ENCODE measurements around the gene TMEM150B. TPM values are rescaled to one million over a fixed set of nuclear protein-coding genes. Genes with fewer than 3 reads are reported as not detected.

The TMEM150B gene
- total and polyA plus RNA-seq, 2 of the 13 experiments (the other 11 are each of a cell fraction or from before 2014, with no cell fraction given), result 1.3 to 1.8 TPM

GRCh38 chr19:55360902-55361301, 35.8 kb upstream of the TMEM150B start:
- no TSS peak for BruUV-seq (replicated peaks)
- WGBS (ENCODE audit: low lambda C conversion rate), result 76% methylated on average over 13 of the region's 16 CpGs
- in situ Hi-C loops (cut with HindIII; ENCODE audit: extremely low pct_ligation_motif_present, low pct_unique_long_range_greater_than_20kb), result no loop called here
- H3K4me1 ChIP-seq (ENCODE audit: insufficient read depth, low read length), result peaks cover 14% of the 10 kb centered on the region
- H3K9me3 ChIP-seq (ENCODE audit: low read length), result no peaks in the 10 kb centered on the region
- DNase-seq (ENCODE audit: low spot score) (no peak), ATAC-seq (no peak), FAIRE-seq (no peak)
- no peak overlapping the region for H3K9ac ChIP-seq (ENCODE audit: insufficient read depth, low read depth, low read length)
- no peaks in the 10 kb centered on the region for H3K79me2 ChIP-seq (ENCODE audit: insufficient read depth, low read length)
- H3K4me2 ChIP-seq (ENCODE audit: low read depth, low read length), result no peak overlapping the region
- H3K27me3 ChIP-seq (ENCODE audit: control insufficient read depth in 1 of 2, insufficient read depth in 2 of 2, low read length in 2 of 2), result peaks cover 5 to 36% of the 10 kb centered on the region in 2 experiments
- intact Hi-C loops (cut with micrococcal nuclease; ENCODE audit: unreplicated experiment), result no loop called here
- no peak overlapping the region for H2AFZ ChIP-seq (ENCODE audit: low read length)
- no peaks in the 10 kb centered on the region for H4K20me1 ChIP-seq (ENCODE audit: insufficient read depth, low read length)
- CTCF ChIA-PET (ENCODE audit: low intra/inter-chr PET ratio, low total read pairs), result no interaction called here
- POLR2A ChIA-PET, result no interaction called here
- no peak overlapping the region for H3K4me3 ChIP-seq (replicated peaks in 1 of 3; ENCODE audit: insufficient read depth in 1 of 3, low read depth in 2 of 3, low read length in 3 of 3)
- H3K27ac ChIP-seq (ENCODE audit: extremely low read length, insufficient read depth, low read length), result no peak overlapping the region
- H3K36me3 ChIP-seq (replicated peaks in 1 of 2; ENCODE audit: control insufficient read depth in 1 of 2, insufficient read depth in 2 of 2, low read length in 2 of 2), result no peaks in the 10 kb centered on the region
- no peak for TF ChIP-seq ZFYVE20 (CRISPR knock-in tag; IDR thresholded peaks at IDR 0.05; ENCODE audit: borderline replicate concordance, low read depth)
- no peak for TF ChIP-seq STAT5B (CRISPR knock-in tag; IDR thresholded peaks at IDR 0.05)
- TF ChIP-seq, protein P1, sequence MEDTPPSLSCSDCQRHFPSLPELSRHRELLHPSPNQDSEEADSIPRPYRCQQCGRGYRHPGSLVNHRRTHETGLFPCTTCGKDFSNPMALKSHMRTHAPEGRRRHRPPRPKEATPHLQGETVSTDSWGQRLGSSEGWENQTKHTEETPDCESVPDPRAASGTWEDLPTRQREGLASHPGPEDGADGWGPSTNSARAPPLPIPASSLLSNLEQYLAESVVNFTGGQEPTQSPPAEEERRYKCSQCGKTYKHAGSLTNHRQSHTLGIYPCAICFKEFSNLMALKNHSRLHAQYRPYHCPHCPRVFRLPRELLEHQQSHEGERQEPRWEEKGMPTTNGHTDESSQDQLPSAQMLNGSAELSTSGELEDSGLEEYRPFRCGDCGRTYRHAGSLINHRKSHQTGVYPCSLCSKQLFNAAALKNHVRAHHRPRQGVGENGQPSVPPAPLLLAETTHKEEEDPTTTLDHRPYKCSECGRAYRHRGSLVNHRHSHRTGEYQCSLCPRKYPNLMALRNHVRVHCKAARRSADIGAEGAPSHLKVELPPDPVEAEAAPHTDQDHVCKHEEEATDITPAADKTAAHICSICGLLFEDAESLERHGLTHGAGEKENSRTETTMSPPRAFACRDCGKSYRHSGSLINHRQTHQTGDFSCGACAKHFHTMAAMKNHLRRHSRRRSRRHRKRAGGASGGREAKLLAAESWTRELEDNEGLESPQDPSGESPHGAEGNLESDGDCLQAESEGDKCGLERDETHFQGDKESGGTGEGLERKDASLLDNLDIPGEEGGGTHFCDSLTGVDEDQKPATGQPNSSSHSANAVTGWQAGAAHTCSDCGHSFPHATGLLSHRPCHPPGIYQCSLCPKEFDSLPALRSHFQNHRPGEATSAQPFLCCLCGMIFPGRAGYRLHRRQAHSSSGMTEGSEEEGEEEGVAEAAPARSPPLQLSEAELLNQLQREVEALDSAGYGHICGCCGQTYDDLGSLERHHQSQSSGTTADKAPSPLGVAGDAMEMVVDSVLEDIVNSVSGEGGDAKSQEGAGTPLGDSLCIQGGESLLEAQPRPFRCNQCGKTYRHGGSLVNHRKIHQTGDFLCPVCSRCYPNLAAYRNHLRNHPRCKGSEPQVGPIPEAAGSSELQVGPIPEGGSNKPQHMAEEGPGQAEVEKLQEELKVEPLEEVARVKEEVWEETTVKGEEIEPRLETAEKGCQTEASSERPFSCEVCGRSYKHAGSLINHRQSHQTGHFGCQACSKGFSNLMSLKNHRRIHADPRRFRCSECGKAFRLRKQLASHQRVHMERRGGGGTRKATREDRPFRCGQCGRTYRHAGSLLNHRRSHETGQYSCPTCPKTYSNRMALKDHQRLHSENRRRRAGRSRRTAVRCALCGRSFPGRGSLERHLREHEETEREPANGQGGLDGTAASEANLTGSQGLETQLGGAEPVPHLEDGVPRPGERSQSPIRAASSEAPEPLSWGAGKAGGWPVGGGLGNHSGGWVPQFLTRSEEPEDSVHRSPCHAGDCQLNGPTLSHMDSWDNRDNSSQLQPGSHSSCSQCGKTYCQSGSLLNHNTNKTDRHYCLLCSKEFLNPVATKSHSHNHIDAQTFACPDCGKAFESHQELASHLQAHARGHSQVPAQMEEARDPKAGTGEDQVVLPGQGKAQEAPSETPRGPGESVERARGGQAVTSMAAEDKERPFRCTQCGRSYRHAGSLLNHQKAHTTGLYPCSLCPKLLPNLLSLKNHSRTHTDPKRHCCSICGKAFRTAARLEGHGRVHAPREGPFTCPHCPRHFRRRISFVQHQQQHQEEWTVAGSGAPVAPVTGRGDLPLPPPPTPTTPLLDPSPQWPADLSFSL (CRISPR knock-in tag; IDR thresholded peaks at IDR 0.05), result no peak
- TF ChIP-seq ZNF839 (CRISPR knock-in tag; IDR thresholded peaks at IDR 0.05; ENCODE audit: borderline replicate concordance), result no peak
- no peak for TF ChIP-seq ZSCAN12 (CRISPR knock-in tag; IDR thresholded peaks at IDR 0.05)
- TF ChIP-seq, protein P2, sequence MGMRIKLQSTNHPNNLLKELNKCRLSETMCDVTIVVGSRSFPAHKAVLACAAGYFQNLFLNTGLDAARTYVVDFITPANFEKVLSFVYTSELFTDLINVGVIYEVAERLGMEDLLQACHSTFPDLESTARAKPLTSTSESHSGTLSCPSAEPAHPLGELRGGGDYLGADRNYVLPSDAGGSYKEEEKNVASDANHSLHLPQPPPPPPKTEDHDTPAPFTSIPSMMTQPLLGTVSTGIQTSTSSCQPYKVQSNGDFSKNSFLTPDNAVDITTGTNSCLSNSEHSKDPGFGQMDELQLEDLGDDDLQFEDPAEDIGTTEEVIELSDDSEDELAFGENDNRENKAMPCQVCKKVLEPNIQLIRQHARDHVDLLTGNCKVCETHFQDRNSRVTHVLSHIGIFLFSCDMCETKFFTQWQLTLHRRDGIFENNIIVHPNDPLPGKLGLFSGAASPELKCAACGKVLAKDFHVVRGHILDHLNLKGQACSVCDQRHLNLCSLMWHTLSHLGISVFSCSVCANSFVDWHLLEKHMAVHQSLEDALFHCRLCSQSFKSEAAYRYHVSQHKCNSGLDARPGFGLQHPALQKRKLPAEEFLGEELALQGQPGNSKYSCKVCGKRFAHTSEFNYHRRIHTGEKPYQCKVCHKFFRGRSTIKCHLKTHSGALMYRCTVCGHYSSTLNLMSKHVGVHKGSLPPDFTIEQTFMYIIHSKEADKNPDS (CRISPR knock-in tag; IDR thresholded peaks at IDR 0.05), result no peak
- TF ChIP-seq DMAP1 (CRISPR knock-in tag; IDR thresholded peaks at IDR 0.05), result no peak
- TF ChIP-seq, protein P3, sequence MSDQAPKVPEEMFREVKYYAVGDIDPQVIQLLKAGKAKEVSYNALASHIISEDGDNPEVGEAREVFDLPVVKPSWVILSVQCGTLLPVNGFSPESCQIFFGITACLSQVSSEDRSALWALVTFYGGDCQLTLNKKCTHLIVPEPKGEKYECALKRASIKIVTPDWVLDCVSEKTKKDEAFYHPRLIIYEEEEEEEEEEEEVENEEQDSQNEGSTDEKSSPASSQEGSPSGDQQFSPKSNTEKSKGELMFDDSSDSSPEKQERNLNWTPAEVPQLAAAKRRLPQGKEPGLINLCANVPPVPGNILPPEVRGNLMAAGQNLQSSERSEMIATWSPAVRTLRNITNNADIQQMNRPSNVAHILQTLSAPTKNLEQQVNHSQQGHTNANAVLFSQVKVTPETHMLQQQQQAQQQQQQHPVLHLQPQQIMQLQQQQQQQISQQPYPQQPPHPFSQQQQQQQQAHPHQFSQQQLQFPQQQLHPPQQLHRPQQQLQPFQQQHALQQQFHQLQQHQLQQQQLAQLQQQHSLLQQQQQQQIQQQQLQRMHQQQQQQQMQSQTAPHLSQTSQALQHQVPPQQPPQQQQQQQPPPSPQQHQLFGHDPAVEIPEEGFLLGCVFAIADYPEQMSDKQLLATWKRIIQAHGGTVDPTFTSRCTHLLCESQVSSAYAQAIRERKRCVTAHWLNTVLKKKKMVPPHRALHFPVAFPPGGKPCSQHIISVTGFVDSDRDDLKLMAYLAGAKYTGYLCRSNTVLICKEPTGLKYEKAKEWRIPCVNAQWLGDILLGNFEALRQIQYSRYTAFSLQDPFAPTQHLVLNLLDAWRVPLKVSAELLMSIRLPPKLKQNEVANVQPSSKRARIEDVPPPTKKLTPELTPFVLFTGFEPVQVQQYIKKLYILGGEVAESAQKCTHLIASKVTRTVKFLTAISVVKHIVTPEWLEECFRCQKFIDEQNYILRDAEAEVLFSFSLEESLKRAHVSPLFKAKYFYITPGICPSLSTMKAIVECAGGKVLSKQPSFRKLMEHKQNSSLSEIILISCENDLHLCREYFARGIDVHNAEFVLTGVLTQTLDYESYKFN (CRISPR knock-in tag; conservative IDR thresholded peaks at IDR 0.05), result no peak
- no peak for TF ChIP-seq ZNF121 (CRISPR knock-in tag; IDR thresholded peaks at IDR 0.05)
- TF ChIP-seq ZNF431 (CRISPR knock-in tag; IDR thresholded peaks at IDR 0.05; ENCODE audit: borderline replicate concordance, low read depth), result no peak
- TF ChIP-seq ZBTB34 (CRISPR knock-in tag; IDR thresholded peaks at IDR 0.05), result no peak
- no peak for TF ChIP-seq FOXO1 (CRISPR knock-in tag; IDR thresholded peaks at IDR 0.05)

Data from HepG2 (cell line).